HG02798 (cell line): ENCODE data around the gene PYROXD2.
A peak's percentile ranks its signal among the peaks of the same experiment; 100 is the strongest.
"Not testable (repeated sequence)": the region's sequence is repeated elsewhere in the genome, so short reads cannot be mapped to it uniquely, and the experiment has no call there.

ENCODE experiments used
- ATAC-seq: cut with Tn5 transposase; IDR thresholded peaks from one replicate; pipeline ENCODE4 v1.9.1; 2021; ENCODE audit warnings: mild to moderate bottlenecking; ENCODE audit not compliant: unreplicated experiment, poor library complexity

PYROXD2 gene

DNA sequence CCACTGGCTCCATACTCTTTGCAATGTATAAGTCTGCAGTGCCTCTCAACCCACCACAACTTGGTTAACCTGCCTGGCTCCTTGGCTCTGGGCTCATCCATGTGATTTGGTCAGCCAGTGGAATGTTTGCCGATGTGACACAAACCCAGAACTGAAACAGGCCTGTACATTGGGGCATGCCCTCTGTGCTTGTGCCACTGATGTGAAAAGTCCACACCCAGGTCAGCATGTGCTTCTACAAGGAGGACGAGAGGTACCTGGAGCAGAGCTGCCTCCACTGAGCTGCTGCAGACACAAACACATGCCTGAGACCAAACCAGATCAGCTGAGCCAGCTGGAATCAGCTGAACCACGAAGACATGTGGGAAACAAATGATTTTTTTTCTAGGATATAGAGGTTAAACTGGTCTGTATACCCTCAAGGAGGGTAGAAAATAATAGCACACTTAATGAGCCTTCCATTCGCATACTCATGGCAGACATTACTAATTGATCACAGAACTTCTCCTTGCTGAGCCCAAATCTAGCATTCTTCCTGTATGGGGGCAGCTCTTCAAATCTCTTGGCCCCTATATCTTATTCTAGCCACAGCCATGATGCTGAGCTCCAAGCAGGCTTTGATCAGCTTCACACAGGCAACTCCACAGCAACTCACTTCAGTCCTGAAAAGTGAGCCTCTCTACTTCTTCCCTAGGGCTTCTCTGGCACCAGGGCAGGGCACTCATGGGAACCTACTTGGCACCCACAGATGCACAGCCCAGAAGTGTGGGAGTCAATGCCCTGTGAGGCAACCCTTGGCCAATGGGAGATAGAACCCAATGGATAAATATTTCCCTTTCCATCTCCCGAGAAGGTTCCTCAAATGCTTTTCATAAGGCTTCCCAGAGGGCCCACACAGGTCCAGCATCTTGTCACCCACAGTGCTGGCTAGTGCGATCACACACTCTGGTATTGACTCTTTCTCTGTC is 18.6 kb downstream of the PYROXD2 start:
- no peak for ATAC-seq

DNA sequence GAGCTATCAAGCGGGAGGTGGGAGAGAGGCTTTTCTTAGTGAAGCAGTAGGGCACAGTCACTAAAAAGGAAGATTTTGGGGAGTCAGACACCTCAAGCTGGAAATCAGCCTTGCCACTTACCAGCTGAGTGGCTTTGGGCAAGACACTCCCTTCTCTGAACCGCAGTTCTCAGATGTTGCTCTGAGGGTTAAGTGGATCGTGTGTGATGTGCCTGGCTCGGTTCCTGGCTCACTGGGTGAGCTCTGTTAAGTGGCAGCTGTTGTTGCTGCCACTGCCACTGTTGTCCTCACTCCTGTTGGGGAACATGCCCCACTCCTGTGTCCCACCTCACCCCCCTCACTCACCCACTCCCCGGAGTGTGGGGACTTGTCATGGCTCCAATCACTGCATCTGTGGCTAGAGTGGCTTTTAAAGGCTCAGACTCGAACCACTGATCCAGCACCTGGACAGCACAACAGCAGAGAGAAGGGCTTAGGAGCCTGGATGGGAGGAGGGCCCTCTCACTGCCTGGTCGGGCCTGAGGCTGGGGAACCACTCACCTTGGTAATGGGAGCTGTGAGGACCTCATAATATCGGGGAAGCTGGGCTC is 20.0 kb downstream of the PYROXD2 start:
- ATAC-seq: no peak

GRCh38 chr10:98391578-98391991 is 23.4 kb downstream of the PYROXD2 start:
- peak; percentile 39 for ATAC-seq

- peak; percentile 48 for ATAC-seq
These were observed 23.9 kb downstream of the PYROXD2 start for GRCh38 chr10:98391065-98391464.

GRCh38 chr10:98390406-98390805 is 24.6 kb downstream of the PYROXD2 start:
- no peak for ATAC-seq

GRCh38 chr10:98389398-98389797 is 25.6 kb downstream of the PYROXD2 start:
- ATAC-seq: no peak

DNA sequence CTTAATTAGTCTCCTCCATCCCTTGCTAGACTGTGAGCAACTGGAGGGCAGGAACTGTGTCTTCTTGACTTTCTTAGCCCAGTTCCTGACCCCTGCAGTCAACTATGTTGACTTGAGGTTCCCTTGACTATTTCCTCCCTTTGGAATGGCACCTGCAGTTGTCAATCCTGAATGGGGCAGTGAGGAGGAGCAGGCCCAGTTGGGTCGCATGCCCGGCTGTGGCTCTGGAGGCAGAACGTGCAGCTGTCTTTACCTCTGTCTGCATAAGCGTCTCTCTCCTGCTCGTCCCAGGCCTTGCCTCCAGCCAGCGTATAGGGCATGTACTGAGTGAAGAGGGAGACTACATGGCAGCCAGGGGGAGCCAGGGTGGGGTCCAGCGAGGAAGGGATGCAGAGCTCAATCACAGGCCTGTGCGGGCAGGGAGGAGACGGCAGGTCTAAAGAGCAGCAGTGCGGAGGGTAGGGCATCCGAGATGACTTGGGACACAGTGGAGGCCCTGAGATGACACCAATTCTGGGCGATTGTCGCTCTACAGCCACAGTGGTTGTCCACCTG is 26.8 kb downstream of the PYROXD2 start:
- ATAC-seq: no peak

DNA sequence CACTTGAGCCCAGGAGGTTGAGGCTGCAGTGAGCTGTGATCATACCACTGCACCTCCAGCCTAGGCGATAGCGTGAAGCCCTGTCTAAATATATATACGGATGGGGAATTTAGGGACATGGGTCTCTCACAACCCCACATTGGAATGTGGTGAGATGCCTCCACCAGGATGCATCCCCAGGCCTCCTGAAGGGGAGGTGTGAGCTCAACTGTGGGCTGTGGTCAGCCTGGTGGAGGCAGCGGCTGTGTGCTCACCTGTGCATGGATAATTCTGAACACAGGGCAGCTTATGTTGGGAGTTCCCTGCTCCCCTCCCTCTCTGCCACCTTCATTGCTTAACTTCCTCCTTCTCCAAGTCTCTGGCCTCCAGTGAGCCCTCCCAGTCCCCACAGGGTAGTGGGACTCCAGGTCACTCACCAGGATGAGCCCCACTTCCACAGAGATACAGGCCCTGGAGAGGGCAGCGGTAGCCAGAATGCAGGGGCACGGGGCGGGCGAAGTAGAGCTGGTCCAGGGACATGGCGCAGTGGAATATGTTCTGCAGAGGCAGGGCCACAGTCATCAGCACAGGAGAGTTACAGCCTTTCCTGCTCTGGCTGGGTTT is 30.4 kb downstream of the PYROXD2 start:
- ATAC-seq: no peak

- ATAC-seq: no peak
These were observed 31.1 kb downstream of the PYROXD2 start for GRCh38 chr10:98383869-98384268.

- not testable (repeated sequence) for ATAC-seq
These were observed 31.8 kb downstream of the PYROXD2 start for GRCh38 chr10:98383134-98383667.

DNA sequence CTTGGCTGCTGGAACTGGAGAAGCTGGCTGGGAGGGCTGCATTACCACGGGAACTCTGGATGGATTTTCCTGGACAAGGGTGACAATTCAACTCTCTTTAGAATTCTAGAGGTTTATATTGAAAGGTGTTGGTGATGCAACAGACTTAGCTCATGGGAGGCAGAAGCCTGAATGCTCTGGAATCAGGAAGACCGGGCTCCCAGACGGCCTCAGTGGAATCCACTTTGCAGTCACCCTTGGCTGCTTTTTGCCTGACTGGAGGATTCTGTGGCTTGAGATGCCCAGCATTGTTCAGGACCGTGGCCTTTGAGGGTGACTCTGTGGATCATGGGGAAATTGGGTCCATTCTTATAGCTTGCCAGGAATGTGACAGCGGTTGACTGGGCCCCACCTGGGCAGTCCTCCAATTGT is 32.3 kb downstream of the PYROXD2 start:
- ATAC-seq: no peak

GRCh38 chr10:98380493-98381339 is 34.3 kb downstream of the PYROXD2 start:
- no peak for ATAC-seq

GRCh38 chr10:98378722-98379121 is 36.3 kb downstream of the PYROXD2 start:
- ATAC-seq: no peak

- ATAC-seq: no peak
These were observed 37.4 kb downstream of the PYROXD2 start for GRCh38 chr10:98377536-98377935.

DNA sequence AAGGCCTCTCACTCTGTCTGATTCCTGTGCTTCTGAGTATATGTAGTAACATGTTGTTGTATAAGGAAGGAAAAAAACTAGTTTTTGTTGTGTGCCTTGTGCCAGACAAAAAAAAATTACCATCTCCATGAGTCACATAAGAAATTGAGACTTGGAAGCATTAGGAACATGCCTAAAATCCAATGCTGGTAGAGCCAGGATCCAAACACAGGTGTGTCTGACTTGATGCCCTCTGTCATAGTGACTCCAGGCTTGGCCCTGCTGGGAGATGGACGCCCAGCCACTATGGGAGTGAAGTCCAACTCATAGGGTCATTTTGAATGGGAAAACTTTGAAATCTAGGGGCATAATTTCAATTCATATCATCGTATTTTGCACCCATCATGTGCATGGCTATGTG is 38.0 kb downstream of the PYROXD2 start:
- ATAC-seq: no peak

- no peak for ATAC-seq
These were observed 38.5 kb downstream of the PYROXD2 start for GRCh38 chr10:98376485-98376884.

GRCh38 chr10:98374217-98374985 is 40.6 kb downstream of the PYROXD2 start:
- ATAC-seq: no peak

DNA sequence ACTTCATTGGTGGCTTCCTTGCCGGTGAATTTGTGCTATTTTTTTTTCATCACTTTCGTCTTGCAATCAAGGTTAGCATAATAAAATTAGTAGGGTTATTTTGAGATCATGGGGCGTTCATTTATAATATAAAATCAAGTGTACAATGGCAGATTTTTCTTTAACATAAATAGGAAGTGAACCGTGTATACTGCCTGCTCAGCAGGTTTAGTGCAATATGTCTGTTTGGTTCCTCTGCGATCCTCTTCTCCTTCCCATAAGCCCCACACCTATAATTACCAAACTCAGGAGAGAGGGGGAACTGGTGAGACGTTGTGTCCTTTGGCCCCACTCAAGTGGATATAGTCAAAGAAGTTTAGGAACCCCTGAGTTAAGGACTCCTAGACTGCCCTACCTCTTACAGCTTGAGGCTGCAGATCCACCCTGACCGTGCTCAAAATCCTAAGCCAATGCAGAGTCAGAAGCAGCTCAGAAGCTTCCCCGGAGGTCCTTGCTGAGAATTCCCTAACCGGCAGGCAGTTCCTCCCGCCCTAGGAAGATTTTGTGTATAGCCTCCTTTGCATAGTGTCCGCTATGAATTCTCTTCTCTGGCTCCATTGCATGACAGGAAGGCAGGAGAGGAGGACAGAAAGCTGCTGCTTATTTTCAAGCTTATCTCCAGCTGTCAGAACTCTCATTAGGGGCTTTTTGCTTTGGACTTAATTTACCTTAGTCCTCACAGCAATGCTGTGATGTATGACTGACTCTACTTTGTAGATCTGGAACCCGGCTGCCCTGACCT is 41.5 kb downstream of the PYROXD2 start:
- ATAC-seq: no peak
